T-helper 1 cell treated with Interleukin-12 subunit alpha and Interleukin-12 subunit beta and Interleukin-4 antibody, amounts not matched to agents 30 μg/mL and 1 μg/mL, for 36 hours (primary cell): ENCODE measurements around the gene UBXN10.

Experiments used
- H3K27ac Mint-ChIP-seq: one replicate; pipeline ENCODE4 v1.8.0; 2021; ENCODE audit warnings: mild to moderate bottlenecking, mixed read lengths
- H3K27me3 Mint-ChIP-seq: one replicate; pipeline ENCODE4 v1.8.0; 2021; ENCODE audit warnings: low read depth, mixed read lengths
- H3K36me3 Mint-ChIP-seq: one replicate; pipeline ENCODE4 v1.8.0; 2021; ENCODE audit warnings: low read depth, mixed read lengths
- H3K4me1 Mint-ChIP-seq: one replicate; pipeline ENCODE4 v1.8.0; 2021; ENCODE audit warnings: low read depth, mixed read lengths
- H3K4me3 Mint-ChIP-seq: one replicate; pipeline ENCODE4 v1.8.0; 2021; ENCODE audit warnings: mild to moderate bottlenecking, moderate library complexity, mixed read lengths
- H3K9me3 Mint-ChIP-seq: one replicate; pipeline ENCODE4 v1.8.0; 2021; ENCODE audit warnings: mixed read lengths

Gene UBXN10

GRCh38 chr1:20197329-20197791 is 11.5 kb downstream of the UBXN10 start:
- H3K9me3 Mint-ChIP-seq = no peaks in the 10 kb centered on the region
- no peak overlapping the region for H3K27ac Mint-ChIP-seq
- H3K4me3 Mint-ChIP-seq = no peak overlapping the region
- H3K36me3 Mint-ChIP-seq = no peaks in the 10 kb centered on the region
- peaks cover 54% of the 10 kb centered on the region for H3K27me3 Mint-ChIP-seq
- H3K4me1 Mint-ChIP-seq = no peaks in the 10 kb centered on the region

- no peak overlapping the region for H3K4me3 Mint-ChIP-seq
- no peak overlapping the region for H3K27ac Mint-ChIP-seq
- no peaks in the 10 kb centered on the region for H3K4me1 Mint-ChIP-seq
- H3K27me3 Mint-ChIP-seq = peaks cover 50% of the 10 kb centered on the region
- H3K36me3 Mint-ChIP-seq = no peaks in the 10 kb centered on the region
- no peaks in the 10 kb centered on the region for H3K9me3 Mint-ChIP-seq
Observed at GRCh38 chr1:20198296-20198695, 12.4 kb downstream of the UBXN10 start.

GRCh38 chr1:20198918-20199317 is 13.0 kb downstream of the UBXN10 start:
- peaks cover 49% of the 10 kb centered on the region for H3K27me3 Mint-ChIP-seq
- no peaks in the 10 kb centered on the region for H3K36me3 Mint-ChIP-seq
- H3K27ac Mint-ChIP-seq = no peak overlapping the region
- H3K4me1 Mint-ChIP-seq = no peaks in the 10 kb centered on the region
- no peaks in the 10 kb centered on the region for H3K9me3 Mint-ChIP-seq
- H3K4me3 Mint-ChIP-seq = no peak overlapping the region

- Mint-ChIP-seq H3K27ac (no peak overlapping the region), H3K9me3 (no peaks in the 10 kb centered on the region), H3K27me3 (peaks cover 45% of the 10 kb centered on the region), H3K4me1 (no peaks in the 10 kb centered on the region), H3K36me3 (no peaks in the 10 kb centered on the region), H3K4me3 (no peak overlapping the region)
Observed at GRCh38 chr1:20199403-20199802, 13.5 kb downstream of the UBXN10 start.

GRCh38 chr1:20199840-20200239 is 13.9 kb downstream of the UBXN10 start:
- H3K9me3 Mint-ChIP-seq = no peaks in the 10 kb centered on the region
- no peaks in the 10 kb centered on the region for H3K36me3 Mint-ChIP-seq
- no peaks in the 10 kb centered on the region for H3K4me1 Mint-ChIP-seq
- H3K27me3 Mint-ChIP-seq = peaks cover 45% of the 10 kb centered on the region
- no peak overlapping the region for H3K4me3 Mint-ChIP-seq
- no peak overlapping the region for H3K27ac Mint-ChIP-seq

GRCh38 chr1:20200966-20201365 is 15.1 kb downstream of the UBXN10 start:
- Mint-ChIP-seq H3K4me1 (no peaks in the 10 kb centered on the region), H3K36me3 (no peaks in the 10 kb centered on the region), H3K4me3 (no peak overlapping the region), H3K27ac (no peak overlapping the region), H3K9me3 (no peaks in the 10 kb centered on the region), H3K27me3 (peaks cover 40% of the 10 kb centered on the region)

- no peak overlapping the region for H3K27ac Mint-ChIP-seq
- no peaks in the 10 kb centered on the region for H3K4me1 Mint-ChIP-seq
- H3K27me3 Mint-ChIP-seq = peaks cover 34% of the 10 kb centered on the region
- no peaks in the 10 kb centered on the region for H3K9me3 Mint-ChIP-seq
- no peak overlapping the region for H3K4me3 Mint-ChIP-seq
- H3K36me3 Mint-ChIP-seq = no peaks in the 10 kb centered on the region
Observed at GRCh38 chr1:20202166-20202565, 16.3 kb downstream of the UBXN10 start.

GRCh38 chr1:20207546-20207945 is 21.6 kb downstream of the UBXN10 start:
- H3K9me3 Mint-ChIP-seq = no peaks in the 10 kb centered on the region
- H3K4me3 Mint-ChIP-seq = no peak overlapping the region
- no peak overlapping the region for H3K27ac Mint-ChIP-seq
- no peaks in the 10 kb centered on the region for H3K36me3 Mint-ChIP-seq
- H3K4me1 Mint-ChIP-seq = no peaks in the 10 kb centered on the region
- H3K27me3 Mint-ChIP-seq = peaks cover 18% of the 10 kb centered on the region

GRCh38 chr1:20209471-20209870 is 23.6 kb downstream of the UBXN10 start:
- Mint-ChIP-seq H3K27ac (no peak overlapping the region), H3K4me1 (peaks cover 2% of the 10 kb centered on the region), H3K36me3 (no peaks in the 10 kb centered on the region), H3K9me3 (no peaks in the 10 kb centered on the region), H3K4me3 (no peak overlapping the region), H3K27me3 (peaks cover 33% of the 10 kb centered on the region)

GRCh38 chr1:20210736-20211460 is 25.0 kb downstream of the UBXN10 start:
- H3K4me3 Mint-ChIP-seq = no peak overlapping the region
- H3K36me3 Mint-ChIP-seq = no peaks in the 10 kb centered on the region
- H3K27me3 Mint-ChIP-seq = peaks cover 46% of the 10 kb centered on the region
- H3K9me3 Mint-ChIP-seq = no peaks in the 10 kb centered on the region
- H3K27ac Mint-ChIP-seq = no peak overlapping the region
- peaks cover 2% of the 10 kb centered on the region for H3K4me1 Mint-ChIP-seq

GRCh38 chr1:20211511-20211931 is 25.6 kb downstream of the UBXN10 start:
- peaks cover 2% of the 10 kb centered on the region for H3K4me1 Mint-ChIP-seq
- H3K36me3 Mint-ChIP-seq = no peaks in the 10 kb centered on the region
- peaks cover 48% of the 10 kb centered on the region for H3K27me3 Mint-ChIP-seq
- no peak overlapping the region for H3K27ac Mint-ChIP-seq
- no peak overlapping the region for H3K4me3 Mint-ChIP-seq
- no peaks in the 10 kb centered on the region for H3K9me3 Mint-ChIP-seq

GRCh38 chr1:20212085-20212684 is 26.3 kb downstream of the UBXN10 start:
- Mint-ChIP-seq H3K27ac (no peak overlapping the region), H3K4me3 (no peak overlapping the region), H3K36me3 (no peaks in the 10 kb centered on the region), H3K9me3 (no peaks in the 10 kb centered on the region), H3K27me3 (peaks cover 51% of the 10 kb centered on the region), H3K4me1 (peaks cover 2% of the 10 kb centered on the region)

- no peak overlapping the region for H3K27ac Mint-ChIP-seq
- H3K4me3 Mint-ChIP-seq = no peak overlapping the region
- H3K27me3 Mint-ChIP-seq = peaks cover 51% of the 10 kb centered on the region
- H3K4me1 Mint-ChIP-seq = peaks cover 2% of the 10 kb centered on the region
- H3K9me3 Mint-ChIP-seq = no peaks in the 10 kb centered on the region
- no peaks in the 10 kb centered on the region for H3K36me3 Mint-ChIP-seq
Observed at GRCh38 chr1:20212685-20213331, 26.9 kb downstream of the UBXN10 start.

GRCh38 chr1:20215716-20216115 is 29.8 kb downstream of the UBXN10 start:
- H3K9me3 Mint-ChIP-seq = no peaks in the 10 kb centered on the region
- no peak overlapping the region for H3K4me3 Mint-ChIP-seq
- peaks cover 2% of the 10 kb centered on the region for H3K4me1 Mint-ChIP-seq
- H3K27me3 Mint-ChIP-seq = peaks cover 52% of the 10 kb centered on the region
- no peaks in the 10 kb centered on the region for H3K36me3 Mint-ChIP-seq
- no peak overlapping the region for H3K27ac Mint-ChIP-seq

- Mint-ChIP-seq H3K4me1 (peaks cover 2% of the 10 kb centered on the region), H3K9me3 (no peaks in the 10 kb centered on the region), H3K27ac (no peak overlapping the region), H3K27me3 (peaks cover 43% of the 10 kb centered on the region), H3K4me3 (no peak overlapping the region), H3K36me3 (no peaks in the 10 kb centered on the region)
Observed at GRCh38 chr1:20216574-20216973, 30.7 kb downstream of the UBXN10 start.
